HEK293 (cell line): ENCODE data around the gene MNX1.

Experiments
- CTCF ChIA-PET: fragments of 350-600 bp; formaldehyde crosslinking; extraction: SDS; loops from one replicate; lab custom pipeline; 2021; ENCODE audit warnings: antibody characterized with exemption; lab: Yijun Ruan, JAX
- POLR2A ChIA-PET: fragments of 300-600 bp; formaldehyde crosslinking; extraction: SDS; loops from one replicate; lab custom pipeline; 2020; ENCODE audit warnings: antibody characterized with exemption, inconsistent platforms; lab: Yijun Ruan, JAX
- H3K27ac ChIP-seq: fragments of 200-500 bp; sonication (Bioruptor generic); 2 replicates; pipeline ENCODE4 v1.5.1; 2014; ENCODE audit warnings: low read depth, low read length, control low read depth, inconsistent platforms; ENCODE audit errors: extremely low read depth
- H3K36me3 ChIP-seq, 2 experiments: fragments of 200-500 bp in 1 of 2; sonication (Bioruptor generic) in 1 of 2; 1 replicate in 1 of 2; 2 replicates in 1 of 2; pipeline ENCODE4 v1.5.1; 2014 to 2017; ENCODE audit warnings: inconsistent platforms in 2 of 2, low read length in 2 of 2; ENCODE audit not compliant: control insufficient read depth in 2 of 2, insufficient read depth in 1 of 2
- H3K4me1 ChIP-seq: fragments of 200-500 bp; sonication (Bioruptor generic); 2 replicates; pipeline ENCODE4 v1.5.1; 2014; ENCODE audit warnings: mild to moderate bottlenecking, low read length, inconsistent platforms; ENCODE audit not compliant: control insufficient read depth, insufficient read depth
- H3K4me3 ChIP-seq: 2 replicates; pipeline ENCODE4 v1.5.1; 2011; ENCODE audit warnings: low read depth, mild to moderate bottlenecking, control low read depth, low read length, moderate library complexity
- H3K9me3 ChIP-seq: fragments of 200-500 bp; sonication (Bioruptor generic); 2 replicates; pipeline ENCODE4 v1.5.1; 2014; ENCODE audit warnings: low read depth, low read length, inconsistent platforms; ENCODE audit not compliant: control insufficient read depth, insufficient read depth
- BCL11B ChIP-seq: fragments of 450-650 bp; formaldehyde crosslinking; IDR thresholded peaks from 2 replicates; pipeline ENCODE4 v1.5.1; 2016; ENCODE audit warnings: low read depth, missing biosample characterization, missing genetic modification characterization
- FEZF1 ChIP-seq: fragments of 450-650 bp; formaldehyde crosslinking; IDR thresholded peaks from 2 replicates; pipeline ENCODE4 v1.5.1; 2016; ENCODE audit warnings: missing biosample characterization, missing genetic modification characterization
- GLIS2 ChIP-seq: fragments of 450-650 bp; formaldehyde crosslinking; IDR thresholded peaks from 2 replicates; pipeline ENCODE4 v1.5.1; 2016; ENCODE audit warnings: missing biosample characterization, missing genetic modification characterization
- IKZF3 ChIP-seq: fragments of 450-650 bp; IDR thresholded peaks from 2 replicates; pipeline ENCODE4 v1.5.0; 2018; ENCODE audit warnings: missing biosample characterization, mild to moderate bottlenecking, missing genetic modification characterization, moderate library complexity
- SETDB1 ChIP-seq: IDR thresholded peaks from one replicate; pipeline ENCODE4 v1.6.1; 2017; ENCODE audit warnings: mild to moderate bottlenecking, low read length, moderate library complexity, mixed read lengths; ENCODE audit not compliant: insufficient read length
- SP7 ChIP-seq: fragments of 450-650 bp; formaldehyde crosslinking; IDR thresholded peaks from 2 replicates; pipeline ENCODE4 v1.5.1; 2016; ENCODE audit warnings: missing biosample characterization, missing genetic modification characterization
- YY1 ChIP-seq: fragments of 450-650 bp; formaldehyde crosslinking; IDR thresholded peaks from 2 replicates; pipeline ENCODE4 v1.5.1; 2018; ENCODE audit warnings: missing biosample characterization, missing genetic modification characterization
- ZBTB1 ChIP-seq: fragments of 450-650 bp; formaldehyde crosslinking; IDR thresholded peaks from 2 replicates; pipeline ENCODE4 v1.5.1; 2016; ENCODE audit warnings: missing biosample characterization, missing genetic modification characterization
- ZBTB20 ChIP-seq: fragments of 450-650 bp; formaldehyde crosslinking; IDR thresholded peaks from 2 replicates; pipeline ENCODE4 v1.5.1; 2016; ENCODE audit warnings: missing biosample characterization, missing genetic modification characterization
- ZBTB44 ChIP-seq: fragments of 450-650 bp; IDR thresholded peaks from 2 replicates; pipeline ENCODE4 v1.5.1; 2018; ENCODE audit warnings: missing biosample characterization, mild to moderate bottlenecking, missing genetic modification characterization
- ZFHX2 ChIP-seq: fragments of 450-650 bp; formaldehyde crosslinking; conservative IDR thresholded peaks from 2 replicates; pipeline ENCODE4 v1.5.1; 2016; ENCODE audit warnings: missing biosample characterization, missing genetic modification characterization
- ZNF138 ChIP-seq: fragments of 450-650 bp; formaldehyde crosslinking; IDR thresholded peaks from 2 replicates; pipeline ENCODE4 v1.5.1; 2016; ENCODE audit warnings: missing biosample characterization, missing genetic modification characterization, borderline replicate concordance
- ZNF184 ChIP-seq: fragments of 450-650 bp; IDR thresholded peaks from 2 replicates; pipeline ENCODE4 v1.5.1; 2018; ENCODE audit warnings: missing biosample characterization, mild to moderate bottlenecking, missing genetic modification characterization
- ZNF19 ChIP-seq: fragments of 450-650 bp; formaldehyde crosslinking; IDR thresholded peaks from 2 replicates; pipeline ENCODE4; 2016; ENCODE audit warnings: missing biosample characterization, missing genetic modification characterization, low read depth
- ZNF221 ChIP-seq: fragments of 450-650 bp; formaldehyde crosslinking; IDR thresholded peaks from 2 replicates; pipeline ENCODE4 v1.5.1; 2017; ENCODE audit warnings: missing biosample characterization, missing genetic modification characterization, borderline replicate concordance
- ZNF24 ChIP-seq: fragments of 450-650 bp; formaldehyde crosslinking; IDR thresholded peaks from 2 replicates; pipeline ENCODE4 v1.5.1; 2016; ENCODE audit warnings: missing biosample characterization, missing genetic modification characterization
- ZNF280C ChIP-seq: fragments of 450-650 bp; formaldehyde crosslinking; IDR thresholded peaks from 2 replicates; pipeline ENCODE4 v1.5.1; 2016; ENCODE audit warnings: missing biosample characterization, missing genetic modification characterization
- ZNF37A ChIP-seq: fragments of 450-650 bp; IDR thresholded peaks from 2 replicates; pipeline ENCODE4 v1.5.1; 2018; ENCODE audit warnings: missing biosample characterization, missing genetic modification characterization
- ZNF416 ChIP-seq: fragments of 450-650 bp; formaldehyde crosslinking; IDR thresholded peaks from 2 replicates; pipeline ENCODE4 v1.5.1; 2016; ENCODE audit warnings: missing biosample characterization, missing genetic modification characterization
- ZNF433 ChIP-seq: fragments of 450-650 bp; formaldehyde crosslinking; IDR thresholded peaks from 2 replicates; pipeline ENCODE4 v1.5.1; 2016; ENCODE audit warnings: missing biosample characterization, missing genetic modification characterization, low read depth
- ZNF544 ChIP-seq: fragments of 450-650 bp; formaldehyde crosslinking; IDR thresholded peaks from 2 replicates; pipeline ENCODE4 v1.5.0; 2017; ENCODE audit warnings: missing biosample characterization, missing genetic modification characterization
- ZNF624 ChIP-seq: fragments of 450-650 bp; formaldehyde crosslinking; IDR thresholded peaks from 2 replicates; pipeline ENCODE4 v1.5.1; 2017; ENCODE audit warnings: missing biosample characterization, missing genetic modification characterization
- ZNF843 ChIP-seq: fragments of 450-650 bp; formaldehyde crosslinking; IDR thresholded peaks from 2 replicates; pipeline ENCODE4 v1.5.1; 2016; ENCODE audit warnings: missing biosample characterization, missing genetic modification characterization

The MNX1 gene

GRCh38 chr7:157053118-157053517, 42.7 kb upstream of the MNX1 start:
- Histone ChIP-seq H3K27ac (no peak overlapping the region), H3K4me1 (no peaks in the 10 kb centered on the region), H3K36me3 (no peaks in the 10 kb centered on the region), H3K9me3 (no peaks in the 10 kb centered on the region), H3K4me3 (no peak overlapping the region)
- ChIA-PET CTCF (interaction anchor here (0.7 kb wide), 1 partner anchor 89 kb away, joined by 5 read pairs; no protein-coding TSS in a partner anchor), POLR2A (no interaction called here)
- no peak for TF ChIP-seq IKZF3 (tag by site-specific recombination)
- TF ChIP-seq SETDB1 = peak; percentile 87
- TF ChIP-seq ZNF624 (tag by site-specific recombination) = peak; percentile 68; the same call in 1 of the 2 replicates
- no peak for TF ChIP-seq ZBTB20 (tag by site-specific recombination)
- TF ChIP-seq ZNF221 (tag by site-specific recombination) = no peak

- Histone ChIP-seq H3K4me3 (no peak overlapping the region), H3K4me1 (no peaks in the 10 kb centered on the region), H3K9me3 (no peaks in the 10 kb centered on the region), H3K36me3 (no peaks in the 10 kb centered on the region), H3K27ac (no peak overlapping the region)
- CTCF ChIA-PET = no interaction called here
- POLR2A ChIA-PET = interaction anchor here (0.7 kb wide), 1 partner anchor 1005 kb away, joined by 4 read pairs; no protein-coding TSS in a partner anchor
- TF ChIP-seq ZNF544 (tag by site-specific recombination) = no peak
- TF ChIP-seq ZNF138 (tag by site-specific recombination) = no peak
- no peak for TF ChIP-seq ZBTB20 (tag by site-specific recombination)
- TF ChIP-seq ZNF19 (tag by site-specific recombination) = no peak
- TF ChIP-seq ZNF280C (tag by site-specific recombination) = no peak
- TF ChIP-seq GLIS2 (tag by site-specific recombination) = no peak
- no peak for TF ChIP-seq FEZF1 (tag by site-specific recombination)
- no peak for TF ChIP-seq YY1 (tag by site-specific recombination)
- no peak for TF ChIP-seq ZNF24 (tag by site-specific recombination)
- no peak for TF ChIP-seq ZNF416 (tag by site-specific recombination)
- no peak for TF ChIP-seq ZNF843 (tag by site-specific recombination)
- TF ChIP-seq SP7 (tag by site-specific recombination) = no peak
- no peak for TF ChIP-seq ZNF37A (tag by site-specific recombination)
- TF ChIP-seq ZNF433 (tag by site-specific recombination) = no peak
- TF ChIP-seq ZBTB1 (tag by site-specific recombination) = no peak
- TF ChIP-seq ZBTB44 (tag by site-specific recombination) = no peak
- TF ChIP-seq, all 188 proteins: peak for 0
Measured at GRCh38 chr7:157047148-157047547, 36.7 kb upstream of the MNX1 start.

- CTCF ChIA-PET = no interaction called here
- no peaks in the 10 kb centered on the region for H3K4me1 ChIP-seq
- POLR2A ChIA-PET = interaction anchor here (0.7 kb wide), 1 partner anchor 1005 kb away, joined by 4 read pairs; no protein-coding TSS in a partner anchor
- H3K36me3 ChIP-seq = no peaks in the 10 kb centered on the region
- TF ChIP-seq ZNF184 (tag by site-specific recombination) (no peak), ZFHX2 (tag by site-specific recombination) (no peak), BCL11B (tag by site-specific recombination) (no peak), ZNF24 (tag by site-specific recombination) (no peak)
- H3K27ac ChIP-seq = no peak overlapping the region
- no peaks in the 10 kb centered on the region for H3K9me3 ChIP-seq
- H3K4me3 ChIP-seq = no peak overlapping the region
Measured at GRCh38 chr7:157046681-157047080, 36.2 kb upstream of the MNX1 start.
